ENCODE data around the gene ZMAT5. TPM values are rescaled to one million over a fixed set of nuclear protein-coding genes. Genes with fewer than 3 reads are reported as not detected.

ZMAT5 gene
- total RNA-seq, 1 donor from 2014 or later = 16.9 TPM

DNA sequence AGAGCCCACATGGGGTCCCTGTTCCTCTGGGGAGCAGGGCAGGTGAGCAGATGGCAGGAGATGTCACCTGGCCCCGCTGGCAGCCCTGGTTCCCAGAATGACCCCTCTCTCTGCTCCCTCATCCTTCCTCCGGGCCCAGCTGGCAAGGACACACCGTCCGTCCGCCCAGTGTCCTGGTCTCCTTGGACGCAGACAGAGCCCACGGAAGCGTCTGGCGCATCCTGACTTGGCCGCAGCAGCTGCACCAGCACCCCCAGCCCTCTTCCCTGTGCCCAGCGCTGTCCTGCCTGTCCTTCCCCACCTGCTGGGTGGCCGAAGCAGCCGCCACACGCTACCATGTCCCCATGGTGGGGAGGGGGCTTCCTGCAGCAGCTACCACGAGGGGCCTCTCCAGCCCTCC lies 56.6 kb downstream of the ZMAT5 start:
- DNase-seq = no peak
- Mint-ChIP-seq H3K27ac (ENCODE audit: unreplicated experiment) (no peak overlapping the region), H3K27me3 (ENCODE audit: unreplicated experiment) (peaks cover 15% of the 10 kb centered on the region), H3K36me3 (ENCODE audit: unreplicated experiment) (no peaks in the 10 kb centered on the region), H3K4me3 (ENCODE audit: unreplicated experiment) (no peak overlapping the region), H3K9me3 (ENCODE audit: unreplicated experiment) (peaks cover 3% of the 10 kb centered on the region), H3K4me1 (ENCODE audit: low read depth, unreplicated experiment) (peaks cover 30% of the 10 kb centered on the region)
- TF ChIP-seq, protein P1, sequence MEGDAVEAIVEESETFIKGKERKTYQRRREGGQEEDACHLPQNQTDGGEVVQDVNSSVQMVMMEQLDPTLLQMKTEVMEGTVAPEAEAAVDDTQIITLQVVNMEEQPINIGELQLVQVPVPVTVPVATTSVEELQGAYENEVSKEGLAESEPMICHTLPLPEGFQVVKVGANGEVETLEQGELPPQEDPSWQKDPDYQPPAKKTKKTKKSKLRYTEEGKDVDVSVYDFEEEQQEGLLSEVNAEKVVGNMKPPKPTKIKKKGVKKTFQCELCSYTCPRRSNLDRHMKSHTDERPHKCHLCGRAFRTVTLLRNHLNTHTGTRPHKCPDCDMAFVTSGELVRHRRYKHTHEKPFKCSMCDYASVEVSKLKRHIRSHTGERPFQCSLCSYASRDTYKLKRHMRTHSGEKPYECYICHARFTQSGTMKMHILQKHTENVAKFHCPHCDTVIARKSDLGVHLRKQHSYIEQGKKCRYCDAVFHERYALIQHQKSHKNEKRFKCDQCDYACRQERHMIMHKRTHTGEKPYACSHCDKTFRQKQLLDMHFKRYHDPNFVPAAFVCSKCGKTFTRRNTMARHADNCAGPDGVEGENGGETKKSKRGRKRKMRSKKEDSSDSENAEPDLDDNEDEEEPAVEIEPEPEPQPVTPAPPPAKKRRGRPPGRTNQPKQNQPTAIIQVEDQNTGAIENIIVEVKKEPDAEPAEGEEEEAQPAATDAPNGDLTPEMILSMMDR (IDR thresholded peaks at IDR 0.05; ENCODE audit: partially characterized antibody, unreplicated experiment) = no peak

DNA sequence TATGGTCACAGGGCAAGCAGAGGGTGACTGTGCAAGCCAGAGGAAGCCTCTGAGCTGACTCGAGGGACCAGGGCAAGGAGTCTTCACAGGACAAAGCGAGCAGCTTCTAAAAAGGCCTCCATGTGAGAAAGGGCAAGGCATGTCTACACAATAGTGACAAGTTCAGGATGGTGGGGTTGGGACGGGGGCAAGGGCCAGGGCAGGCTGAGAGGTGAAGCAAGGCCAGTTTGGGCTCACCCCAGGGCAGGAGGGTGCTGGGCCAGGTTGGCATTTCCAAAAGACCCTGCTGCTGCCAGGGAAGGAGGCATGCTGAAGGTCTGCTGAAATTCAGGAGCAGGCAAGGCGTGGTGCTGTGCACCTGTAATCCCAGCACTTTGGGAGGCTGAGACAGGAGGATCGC lies 59.3 kb downstream of the ZMAT5 start:
- TF ChIP-seq, protein P1 (IDR thresholded peaks at IDR 0.05; ENCODE audit: partially characterized antibody, unreplicated experiment) = no peak
- H3K27ac Mint-ChIP-seq (ENCODE audit: unreplicated experiment) = peak overlapping the region; percentile 38
- H3K9me3 Mint-ChIP-seq (ENCODE audit: unreplicated experiment) = no peaks in the 10 kb centered on the region
- peaks cover 8% of the 10 kb centered on the region for H3K27me3 Mint-ChIP-seq (ENCODE audit: unreplicated experiment)
- no peak overlapping the region for H3K4me3 Mint-ChIP-seq (ENCODE audit: unreplicated experiment)
- no peak for DNase-seq
- H3K36me3 Mint-ChIP-seq (ENCODE audit: unreplicated experiment) = no peaks in the 10 kb centered on the region
- peaks cover 23% of the 10 kb centered on the region for H3K4me1 Mint-ChIP-seq (ENCODE audit: low read depth, unreplicated experiment)

DNA sequence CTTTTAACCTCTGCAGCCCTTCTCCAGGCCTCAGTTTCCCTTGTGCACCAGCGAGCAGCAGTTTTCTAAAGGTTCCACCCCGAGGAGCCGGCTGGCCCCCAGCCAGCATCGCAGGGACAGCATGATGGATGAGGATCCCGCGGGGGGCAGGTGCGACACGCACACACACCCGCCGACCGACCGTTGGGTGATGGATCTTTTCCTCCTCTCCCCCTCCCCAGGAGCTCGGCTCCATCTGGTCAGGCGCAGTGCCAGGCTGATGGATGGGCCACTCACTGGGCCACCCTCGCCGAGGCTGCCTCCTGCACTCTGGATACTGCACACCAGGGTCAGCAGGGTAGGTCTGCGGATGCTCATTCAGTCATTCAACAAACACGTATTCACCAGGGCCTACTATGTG lies 59.8 kb downstream of the ZMAT5 start:
- no peaks in the 10 kb centered on the region for H3K36me3 Mint-ChIP-seq (ENCODE audit: unreplicated experiment)
- no peak for DNase-seq
- H3K9me3 Mint-ChIP-seq (ENCODE audit: unreplicated experiment) = no peaks in the 10 kb centered on the region
- H3K4me1 Mint-ChIP-seq (ENCODE audit: low read depth, unreplicated experiment) = peaks cover 22% of the 10 kb centered on the region
- no peak overlapping the region for H3K4me3 Mint-ChIP-seq (ENCODE audit: unreplicated experiment)
- TF ChIP-seq, protein P1 (IDR thresholded peaks at IDR 0.05; ENCODE audit: partially characterized antibody, unreplicated experiment) = no peak
- H3K27me3 Mint-ChIP-seq (ENCODE audit: unreplicated experiment) = peaks cover 4% of the 10 kb centered on the region
- H3K27ac Mint-ChIP-seq (ENCODE audit: unreplicated experiment) = peak overlapping the region; percentile 38

DNA sequence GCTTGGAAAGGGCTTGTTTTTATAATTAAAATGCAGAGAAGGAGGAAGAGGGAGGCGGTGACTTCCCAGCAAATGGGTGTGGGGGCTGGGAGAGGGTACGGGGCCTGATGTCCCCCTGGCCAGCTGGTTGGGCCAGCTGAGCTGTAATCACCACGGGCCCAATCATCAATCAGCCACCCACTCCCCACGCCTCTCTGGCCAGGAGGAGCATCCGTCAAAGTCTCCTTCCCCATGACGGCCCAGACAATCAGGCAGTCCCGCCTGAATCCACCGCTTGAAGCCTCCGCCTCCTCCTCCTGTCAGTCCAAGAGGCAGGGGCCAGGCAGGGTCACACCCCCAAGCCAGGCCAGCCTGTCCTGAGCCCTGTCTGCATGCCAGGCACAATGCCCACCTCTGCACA lies 60.3 kb downstream of the ZMAT5 start:
- Mint-ChIP-seq H3K27ac (ENCODE audit: unreplicated experiment) (peak overlapping the region; percentile 22), H3K4me1 (ENCODE audit: low read depth, unreplicated experiment) (peaks cover 24% of the 10 kb centered on the region), H3K9me3 (ENCODE audit: unreplicated experiment) (no peaks in the 10 kb centered on the region), H3K36me3 (ENCODE audit: unreplicated experiment) (no peaks in the 10 kb centered on the region), H3K27me3 (ENCODE audit: unreplicated experiment) (peaks cover 3% of the 10 kb centered on the region), H3K4me3 (ENCODE audit: unreplicated experiment) (no peak overlapping the region)
- DNase-seq = no peak
- TF ChIP-seq, protein P1 (IDR thresholded peaks at IDR 0.05; ENCODE audit: partially characterized antibody, unreplicated experiment) = no peak

DNA sequence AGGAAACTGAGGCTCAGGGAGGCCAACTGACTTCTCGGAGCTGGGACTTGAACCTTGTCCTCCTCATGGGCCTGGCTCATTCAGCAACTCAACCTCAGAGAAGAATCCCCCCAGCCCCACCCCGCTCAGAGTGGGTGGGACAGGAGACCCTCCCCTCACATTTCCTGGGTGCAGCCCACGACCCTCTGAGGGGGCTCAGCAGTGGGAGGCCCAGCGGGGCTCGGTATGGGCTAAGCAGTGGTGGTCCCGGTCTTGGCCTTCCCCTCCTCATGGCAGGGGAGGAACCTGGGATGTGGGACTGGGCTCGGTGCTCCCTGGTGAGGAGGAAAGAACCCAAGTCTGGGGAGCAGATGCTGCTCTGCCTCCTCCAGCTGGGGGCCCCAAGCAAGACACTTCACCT lies 61.2 kb downstream of the ZMAT5 start:
- no peak for DNase-seq
- Mint-ChIP-seq H3K9me3 (ENCODE audit: unreplicated experiment) (no peaks in the 10 kb centered on the region), H3K27ac (ENCODE audit: unreplicated experiment) (no peak overlapping the region), H3K27me3 (ENCODE audit: unreplicated experiment) (peaks cover 3% of the 10 kb centered on the region), H3K4me1 (ENCODE audit: low read depth, unreplicated experiment) (peaks cover 27% of the 10 kb centered on the region), H3K4me3 (ENCODE audit: unreplicated experiment) (no peak overlapping the region), H3K36me3 (ENCODE audit: unreplicated experiment) (no peaks in the 10 kb centered on the region)
- TF ChIP-seq, protein P1 (IDR thresholded peaks at IDR 0.05; ENCODE audit: partially characterized antibody, unreplicated experiment) = no peak
